OCI-LY1 (cell line): ENCODE measurements around the gene IL5.

ENCODE experiments used
- H2AFZ ChIP-seq: fragments of 200-600 bp; sonication (generic), shearing (Covaris generic); 2 replicates; pipeline ENCODE4 v1.6.0; 2014; ENCODE audit warnings: antibody characterized with exemption, mild to moderate bottlenecking, low read length
- H3F3A ChIP-seq: fragments of 200-600 bp; sonication (generic), shearing (Covaris generic); 2 replicates; pipeline ENCODE4 v1.6.0; 2014; ENCODE audit warnings: mild to moderate bottlenecking, antibody characterized with exemption, low read length, moderate library complexity; ENCODE audit not compliant: insufficient read depth
- H3K27ac ChIP-seq: fragments of 200-600 bp; sonication (generic); 2 replicates; pipeline ENCODE4 v1.5.1; 2014; ENCODE audit warnings: low read length, mixed run types, mild to moderate bottlenecking, low read depth; ENCODE audit not compliant: poor library complexity, severe bottlenecking
- H3K27me3 ChIP-seq: fragments of 200-600 bp; sonication (generic); 2 replicates; pipeline ENCODE4 v1.6.0; 2014; ENCODE audit warnings: antibody characterized with exemption, mild to moderate bottlenecking, low read length, moderate library complexity; ENCODE audit not compliant: insufficient read depth
- H3K36me3 ChIP-seq: fragments of 200-600 bp; sonication (generic); 2 replicates; pipeline ENCODE4 v1.6.1; 2014; ENCODE audit warnings: mild to moderate bottlenecking, antibody characterized with exemption, low read length, moderate library complexity, mixed read lengths; ENCODE audit not compliant: insufficient read depth
- H3K4me1 ChIP-seq: fragments of 200-600 bp; sonication (generic); 2 replicates; pipeline ENCODE4 v1.5.1; 2014; ENCODE audit warnings: mild to moderate bottlenecking, low read length, moderate library complexity; ENCODE audit not compliant: insufficient read depth, severe bottlenecking
- H3K4me2 ChIP-seq: fragments of 200-600 bp; sonication (generic), shearing (Covaris generic); 2 replicates; pipeline ENCODE4 v1.6.1; 2014; ENCODE audit warnings: low read length
- H3K4me3 ChIP-seq: fragments of 200-600 bp; sonication (generic); 2 replicates; pipeline ENCODE4 v1.5.1; 2014; ENCODE audit warnings: low read length, low read depth, mild to moderate bottlenecking, mixed read lengths; ENCODE audit not compliant: poor library complexity, severe bottlenecking
- H3K79me2 ChIP-seq: fragments of 200-600 bp; shearing (Covaris generic); 2 replicates; pipeline ENCODE4 v1.6.1; 2016; ENCODE audit warnings: mixed run types, low read length, mixed read lengths; ENCODE audit not compliant: insufficient read depth
- H3K9ac ChIP-seq: fragments of 200-600 bp; sonication (generic), shearing (Covaris generic); 2 replicates; pipeline ENCODE4 v1.6.1; 2014; ENCODE audit warnings: mild to moderate bottlenecking, low read length, mixed read lengths
- H3K9me2 ChIP-seq: fragments of 200-600 bp; sonication (generic), shearing (Covaris generic); 2 replicates; pipeline ENCODE4 v1.6.1; 2014; ENCODE audit warnings: low read depth, mild to moderate bottlenecking, low read length, mixed read lengths
- H3K9me3 ChIP-seq: fragments of 200-600 bp; shearing (Covaris generic); 2 replicates; pipeline ENCODE4 v1.6.1; 2014; ENCODE audit warnings: low read length, mixed read lengths
- H4K20me1 ChIP-seq: fragments of 200-600 bp; sonication (generic), shearing (Covaris generic); 2 replicates; pipeline ENCODE4 v1.6.0; 2016; ENCODE audit warnings: mild to moderate bottlenecking, low read length; ENCODE audit not compliant: insufficient read depth
- CTCF ChIP-seq: fragments of 200-600 bp; sonication (generic), shearing (Covaris generic); IDR thresholded peaks from 2 replicates; pipeline ENCODE4 v1.5.1; 2017; ENCODE audit warnings: mild to moderate bottlenecking, antibody characterized with exemption, low read length, moderate library complexity, mixed read lengths
- EZH2 ChIP-seq: fragments of 200-600 bp; sonication (generic), shearing (Covaris generic); IDR thresholded peaks from 2 replicates; pipeline ENCODE4 v1.8.0; 2017; ENCODE audit warnings: borderline replicate concordance, mixed run types, mild to moderate bottlenecking, antibody characterized with exemption, low read length, moderate library complexity, mixed read lengths

IL5 gene

GRCh38 chr5:132504746-132505145, 38.6 kb downstream of the IL5 start:
- Histone ChIP-seq H3K27me3 (no peaks in the 10 kb centered on the region), H3K4me2 (no peak overlapping the region), H3K4me1 (peaks cover 5% of the 10 kb centered on the region)

GRCh38 chr5:132503244-132503643, 40.1 kb downstream of the IL5 start:
- no peak overlapping the region for H3K4me2 ChIP-seq
- no peak overlapping the region for H2AFZ ChIP-seq
- H3K4me1 ChIP-seq = peaks cover 5% of the 10 kb centered on the region
- H3K9me2 ChIP-seq = no peaks in the 10 kb centered on the region
- peaks cover 6% of the 10 kb centered on the region; the same call in 1 of the 2 replicates for H3F3A ChIP-seq
- H3K4me3 ChIP-seq = no peak overlapping the region
- H3K36me3 ChIP-seq = no peaks in the 10 kb centered on the region
- no peak overlapping the region for H3K9ac ChIP-seq
- H3K9me3 ChIP-seq = no peaks in the 10 kb centered on the region
- H4K20me1 ChIP-seq = no peaks in the 10 kb centered on the region
- H3K79me2 ChIP-seq = no peaks in the 10 kb centered on the region
- no peak for TF ChIP-seq EZH2
- no peak for TF ChIP-seq CTCF
- H3K27ac ChIP-seq = no peak overlapping the region
- no peaks in the 10 kb centered on the region for H3K27me3 ChIP-seq

More at GRCh38 chr5:132504746-132505145, 38.6 kb downstream of the IL5 start:
- Histone ChIP-seq H3K36me3 (no peaks in the 10 kb centered on the region), H3K9me3 (no peaks in the 10 kb centered on the region), H2AFZ (no peak overlapping the region), H3F3A (no peaks in the 10 kb centered on the region), H3K9ac (no peak overlapping the region), H4K20me1 (no peaks in the 10 kb centered on the region), H3K27ac (no peak overlapping the region), H3K79me2 (no peaks in the 10 kb centered on the region), H3K4me3 (no peak overlapping the region), H3K9me2 (no peaks in the 10 kb centered on the region)
- TF ChIP-seq CTCF (no peak), EZH2 (no peak)

- H4K20me1 ChIP-seq = no peaks in the 10 kb centered on the region
- peaks cover 6% of the 10 kb centered on the region; the same call in 1 of the 2 replicates for H3F3A ChIP-seq
- H2AFZ ChIP-seq = no peak overlapping the region
- TF ChIP-seq CTCF (no peak), EZH2 (no peak)
- no peaks in the 10 kb centered on the region for H3K9me2 ChIP-seq
- no peak overlapping the region for H3K9ac ChIP-seq
- H3K4me3 ChIP-seq = no peak overlapping the region
- H3K9me3 ChIP-seq = no peaks in the 10 kb centered on the region
- no peaks in the 10 kb centered on the region for H3K27me3 ChIP-seq
- no peaks in the 10 kb centered on the region for H3K79me2 ChIP-seq
- H3K36me3 ChIP-seq = no peaks in the 10 kb centered on the region
- peaks cover 5% of the 10 kb centered on the region for H3K4me1 ChIP-seq
- H3K27ac ChIP-seq = no peak overlapping the region
- H3K4me2 ChIP-seq = no peak overlapping the region
Measured at GRCh38 chr5:132501961-132502931, 41.1 kb downstream of the IL5 start.
